NCI-H2196 treated with DMSO at 0.1 percent for 48 hours (cell line): ENCODE results near the gene CD226.
"Not testable (repeated sequence)": the region's sequence is repeated elsewhere in the genome, so short reads cannot be mapped to it uniquely, and the experiment has no call there.

ENCODE experiments used
- DNase-seq: peaks from one replicate; lab custom pipeline; 2025; ENCODE audit not compliant: unreplicated experiment; lab: John Stamatoyannopoulos, UW

The CD226 gene

GRCh38 chr18:69908838-69909237 is 38.8 kb downstream of the CD226 start:
- no peak for DNase-seq

- DNase-seq, result no peak
Observed at GRCh38 chr18:69906765-69907164, 40.9 kb downstream of the CD226 start.

DNA sequence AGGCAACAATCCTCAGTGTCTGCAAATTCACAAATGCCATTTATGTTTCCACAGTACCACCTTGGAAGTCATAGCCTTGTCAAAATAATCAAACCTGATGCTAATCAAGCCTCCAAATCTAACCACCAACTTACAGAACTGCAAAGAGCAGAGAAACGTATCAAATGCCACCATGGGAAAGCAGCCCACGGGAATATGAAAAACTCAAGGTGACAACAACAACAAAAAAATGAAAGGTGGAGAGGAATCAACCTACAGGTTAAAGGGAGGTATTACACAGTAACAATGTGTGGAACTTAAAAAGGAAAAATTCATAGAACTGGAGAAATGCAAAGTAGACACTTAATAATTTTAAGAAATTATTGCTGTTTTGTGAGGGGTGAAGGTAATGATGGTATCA is 46.7 kb downstream of the CD226 start:
- no peak for DNase-seq

DNA sequence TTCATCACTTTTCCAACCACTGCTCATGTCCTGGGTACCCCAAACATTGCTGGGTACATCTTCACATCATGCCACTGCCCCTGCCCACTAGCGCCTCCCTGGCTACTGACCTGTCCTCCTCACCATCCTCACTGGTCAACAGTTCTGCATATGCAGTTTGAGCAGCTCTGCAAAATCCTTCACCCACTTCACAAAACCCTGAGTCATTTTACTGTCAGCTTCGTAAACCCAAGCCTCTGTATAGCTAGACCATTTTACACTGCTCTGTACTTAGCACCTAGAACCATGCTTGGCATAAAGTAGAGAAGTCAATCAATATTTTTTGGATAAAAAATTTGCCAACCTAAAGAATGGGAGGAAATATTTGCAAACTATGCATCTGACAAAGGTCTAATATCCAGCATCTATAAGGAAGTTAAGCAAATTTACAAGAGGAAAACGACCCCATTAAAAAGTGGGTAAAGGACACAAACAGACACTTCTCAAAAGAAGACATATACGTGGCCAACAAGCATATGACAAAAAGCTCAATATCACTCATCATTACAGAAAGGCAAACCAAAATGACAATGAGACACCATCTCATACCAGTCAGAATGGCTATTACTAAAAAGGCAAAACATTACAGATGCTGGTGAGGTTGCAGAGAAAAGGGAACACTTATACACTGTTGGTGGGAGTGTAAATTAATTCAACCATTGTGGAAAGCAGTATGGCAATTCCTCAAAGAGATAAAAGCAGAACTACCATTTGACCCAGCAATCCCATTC is 48.3 kb downstream of the CD226 start:
- not testable (repeated sequence) for DNase-seq

- DNase-seq, result no peak
Observed at GRCh38 chr18:69898241-69898861, 49.3 kb downstream of the CD226 start.

- DNase-seq, result no peak
Observed at GRCh38 chr18:69897397-69898108, 50.1 kb downstream of the CD226 start.

- DNase-seq, result no peak
Observed at GRCh38 chr18:69895066-69896047, 52.3 kb downstream of the CD226 start.

GRCh38 chr18:69894467-69894866 is 53.2 kb downstream of the CD226 start:
- no peak for DNase-seq

- DNase-seq, result no peak
Observed at GRCh38 chr18:69890558-69890957, 57.1 kb downstream of the CD226 start.

- no peak for DNase-seq
Observed at GRCh38 chr18:69889009-69889408, 58.7 kb downstream of the CD226 start.

DNA sequence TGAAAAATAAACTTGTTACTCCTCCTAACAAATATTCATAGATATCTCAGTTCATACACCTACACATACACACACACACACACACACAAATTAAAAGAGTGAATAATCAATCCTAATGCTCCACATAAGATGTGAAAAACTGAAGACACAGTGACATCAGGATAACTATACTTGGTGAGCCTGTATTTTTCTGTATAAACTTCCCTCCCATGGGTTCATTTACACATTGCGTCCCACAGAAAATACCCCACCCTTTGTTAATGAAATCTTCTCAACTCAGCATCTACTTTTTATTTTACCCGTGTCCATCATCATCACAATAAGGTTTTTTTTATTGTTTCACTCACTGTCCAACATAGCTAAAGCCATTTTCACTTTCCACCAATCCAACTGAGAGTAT is 60.4 kb downstream of the CD226 start:
- DNase-seq, result no peak

DNA sequence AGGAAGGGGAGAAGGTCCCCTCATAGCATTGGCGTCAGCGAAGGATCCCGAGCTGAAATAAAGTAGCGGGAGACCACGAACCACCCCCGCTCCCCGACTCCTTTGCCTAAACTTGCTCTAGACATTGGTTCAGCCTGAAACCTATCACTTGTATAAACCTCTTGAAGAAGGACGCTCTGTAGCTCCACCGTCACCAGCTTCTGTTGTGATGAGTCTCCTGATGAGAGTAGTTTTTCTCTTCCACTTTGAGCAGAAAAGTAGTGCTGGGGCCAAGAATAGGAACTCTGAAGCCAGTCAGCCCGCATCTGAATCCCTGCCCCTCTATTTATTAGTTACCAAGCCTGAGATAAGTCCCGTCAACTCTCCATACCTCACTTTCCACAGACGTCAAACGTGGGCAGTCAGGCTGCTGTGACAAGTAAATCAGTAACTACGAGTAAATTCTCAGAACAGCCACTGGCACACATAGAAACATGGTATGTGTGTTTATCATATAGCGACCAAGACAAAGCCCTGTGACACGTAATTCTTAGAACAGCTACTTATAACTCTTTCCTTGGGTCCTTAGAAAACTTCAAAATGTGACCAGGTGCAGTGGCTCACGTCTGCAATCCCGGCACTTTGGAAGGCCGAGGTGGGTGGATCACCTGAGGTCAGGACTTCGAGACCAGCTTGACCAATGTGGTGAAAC is 61.7 kb downstream of the CD226 start:
- DNase-seq, result no peak

- DNase-seq, result no peak
Observed at GRCh38 chr18:69885355-69885754, 62.3 kb downstream of the CD226 start.

DNA sequence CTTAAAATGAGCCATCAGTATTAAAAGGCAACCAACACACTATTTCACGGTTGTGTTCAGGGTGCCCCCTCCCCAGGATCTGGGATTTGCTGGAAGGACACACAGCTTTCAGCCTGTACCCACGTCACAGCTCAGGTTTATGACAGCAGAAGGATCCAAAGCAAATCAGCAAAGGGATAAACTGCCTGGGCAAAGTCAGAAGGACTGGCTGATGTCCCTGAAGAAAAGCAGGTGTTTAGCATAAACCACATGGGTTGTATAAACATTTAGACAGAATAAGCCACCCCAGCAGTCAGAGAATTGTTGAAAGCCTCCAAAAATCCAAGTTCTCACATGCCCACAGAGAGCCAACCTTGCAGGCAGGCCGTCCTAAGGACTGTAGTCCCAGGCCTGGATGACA is 63.9 kb downstream of the CD226 start:
- DNase-seq, result no peak

- no peak for DNase-seq
Observed at GRCh38 chr18:69882965-69883668, 64.6 kb downstream of the CD226 start.

GRCh38 chr18:69880083-69880482 is 67.6 kb downstream of the CD226 start:
- no peak for DNase-seq

DNA sequence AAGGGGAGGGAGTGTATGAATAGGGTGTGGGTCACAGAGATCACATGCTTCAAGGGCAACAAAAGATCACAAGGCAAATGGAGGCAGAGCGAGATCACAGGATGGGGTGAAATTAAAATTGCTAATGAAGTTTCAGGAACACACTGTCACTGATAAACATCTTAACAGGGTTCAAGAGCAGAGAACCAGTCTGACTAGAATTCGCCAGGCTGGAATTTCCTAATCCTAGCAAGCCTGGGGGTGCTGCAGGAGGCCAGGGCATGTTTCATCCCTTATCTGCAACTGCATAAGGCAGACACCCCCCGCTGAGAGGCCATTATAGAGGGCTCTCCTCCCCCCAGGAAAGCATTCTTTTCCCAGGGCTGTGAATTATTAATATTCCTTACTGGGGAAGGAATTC is 68.6 kb downstream of the CD226 start:
- not testable (repeated sequence) for DNase-seq

DNA sequence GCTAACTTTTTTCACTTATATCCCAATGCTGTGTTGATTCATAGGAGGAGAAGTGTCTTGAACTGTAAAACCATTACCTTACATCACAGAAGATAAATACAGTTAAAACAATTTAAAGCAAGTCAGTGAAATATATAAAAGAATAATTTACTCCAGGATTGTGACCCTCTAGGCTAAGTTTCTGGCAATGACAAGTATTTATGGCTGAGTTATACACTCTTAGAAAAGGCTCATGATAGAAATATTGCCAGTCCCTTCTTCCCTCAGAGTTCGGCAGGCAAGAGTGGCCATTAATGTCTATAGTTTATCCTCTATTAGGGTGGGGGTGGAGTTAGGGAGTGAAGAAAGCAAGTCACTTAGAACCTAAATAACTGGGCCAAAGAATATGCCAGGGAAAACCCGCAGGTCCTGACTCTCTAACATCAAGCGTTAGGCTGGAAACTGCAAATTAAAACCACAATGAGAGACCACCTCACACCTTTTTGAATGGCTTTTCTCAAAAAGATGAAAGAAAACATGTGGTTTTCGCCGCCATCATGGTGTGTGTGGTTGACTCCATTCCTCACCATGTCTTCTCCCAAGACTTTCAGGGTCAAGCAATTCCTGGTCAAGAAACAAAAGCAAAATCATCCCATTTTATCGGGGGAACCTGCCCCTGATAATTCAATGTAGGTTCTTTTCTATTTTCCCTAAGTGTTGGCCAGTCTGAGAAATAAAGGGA is 69.3 kb downstream of the CD226 start:
- DNase-seq, result no peak

DNA sequence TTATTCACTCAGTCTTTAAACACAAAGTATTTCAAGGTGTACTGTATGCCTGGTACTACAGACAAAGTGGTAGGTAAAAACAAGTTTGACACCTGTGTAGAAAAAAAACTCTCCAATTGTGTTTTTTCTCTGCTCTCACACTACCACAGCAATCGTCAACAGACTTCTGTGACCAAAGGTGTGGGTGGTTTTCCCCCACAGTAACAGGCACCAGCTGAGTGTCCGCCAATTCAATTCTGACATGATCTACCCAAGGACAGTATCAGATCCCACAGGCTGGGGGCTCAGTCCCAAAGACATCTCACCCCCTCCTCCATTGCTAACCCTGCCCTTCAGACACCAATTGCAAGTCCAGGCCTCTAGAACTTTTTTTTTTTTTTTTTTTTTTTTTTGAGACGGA is 71.2 kb downstream of the CD226 start:
- no peak for DNase-seq
